Liver (tissue), 3 donors: ENCODE results near the gene TMEM273.

Source experiments
- EGR1 ChIP-seq, 2 donors: IDR thresholded peaks; 2 replicates each; pipeline ENCODE4 v1.6.1; 2016 to 2018; ENCODE audit warnings: antibody characterized with exemption in 2 of 2, low read depth in 2 of 2
- HNF4A ChIP-seq, 2 donors: conservative IDR thresholded peaks; 2 replicates each; pipeline ENCODE4 v1.6.1; 2016; ENCODE audit warnings: antibody characterized with exemption in 2 of 2, mild to moderate bottlenecking in 2 of 2
- TAF1 ChIP-seq: conservative IDR thresholded peaks from 2 replicates; pipeline ENCODE4 v1.6.1; 2016; ENCODE audit warnings: antibody characterized with exemption, mild to moderate bottlenecking
- YY1 ChIP-seq: IDR thresholded peaks from 2 replicates; pipeline ENCODE4 v1.6.1; 2016; ENCODE audit warnings: antibody characterized with exemption, mild to moderate bottlenecking
- TF ChIP-seq, protein P1 (sequence below): fragments of 150-350 bp; IDR thresholded peaks from 2 replicates; pipeline ENCODE4 v1.5.1; 2017; ENCODE audit warnings: improper control_type of control experiment, low read depth, low read length; ENCODE audit not compliant: missing input control
- TF ChIP-seq, protein P2 (sequence below): IDR thresholded peaks from 2 replicates; pipeline ENCODE4 v1.6.1; 2016; ENCODE audit warnings: antibody characterized with exemption
- donor health status: healthy.
- donor health status: healthy.

DNA sequence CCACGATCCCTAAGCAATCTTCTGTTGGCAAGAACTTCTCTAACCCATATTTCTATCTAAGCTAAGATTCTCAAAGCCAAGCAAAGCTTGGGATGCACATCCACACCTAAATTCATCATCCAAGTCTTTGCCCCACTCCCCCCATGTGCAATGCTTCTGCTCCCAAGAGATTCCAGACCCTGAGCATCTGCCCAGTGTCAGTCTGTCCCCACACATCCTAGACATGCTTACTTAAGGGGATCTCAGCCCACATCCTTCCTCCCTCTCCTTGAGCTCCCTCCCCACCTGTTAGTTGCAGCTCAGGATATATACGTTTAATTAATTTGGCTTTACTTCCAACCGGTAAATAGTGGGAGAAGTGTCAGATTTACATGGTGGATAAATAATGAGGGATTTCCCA lies 17.0 kb upstream of the TMEM273 start:
- TF ChIP-seq EGR1 (IDR thresholded peaks at IDR 0.05; ENCODE audit: low read depth in 2 of 2) (no peak), TAF1 (no peak), HNF4A (conservative IDR thresholded peaks at IDR 0.05) (no peak), YY1 (no peak)
- TF ChIP-seq, protein P1, sequence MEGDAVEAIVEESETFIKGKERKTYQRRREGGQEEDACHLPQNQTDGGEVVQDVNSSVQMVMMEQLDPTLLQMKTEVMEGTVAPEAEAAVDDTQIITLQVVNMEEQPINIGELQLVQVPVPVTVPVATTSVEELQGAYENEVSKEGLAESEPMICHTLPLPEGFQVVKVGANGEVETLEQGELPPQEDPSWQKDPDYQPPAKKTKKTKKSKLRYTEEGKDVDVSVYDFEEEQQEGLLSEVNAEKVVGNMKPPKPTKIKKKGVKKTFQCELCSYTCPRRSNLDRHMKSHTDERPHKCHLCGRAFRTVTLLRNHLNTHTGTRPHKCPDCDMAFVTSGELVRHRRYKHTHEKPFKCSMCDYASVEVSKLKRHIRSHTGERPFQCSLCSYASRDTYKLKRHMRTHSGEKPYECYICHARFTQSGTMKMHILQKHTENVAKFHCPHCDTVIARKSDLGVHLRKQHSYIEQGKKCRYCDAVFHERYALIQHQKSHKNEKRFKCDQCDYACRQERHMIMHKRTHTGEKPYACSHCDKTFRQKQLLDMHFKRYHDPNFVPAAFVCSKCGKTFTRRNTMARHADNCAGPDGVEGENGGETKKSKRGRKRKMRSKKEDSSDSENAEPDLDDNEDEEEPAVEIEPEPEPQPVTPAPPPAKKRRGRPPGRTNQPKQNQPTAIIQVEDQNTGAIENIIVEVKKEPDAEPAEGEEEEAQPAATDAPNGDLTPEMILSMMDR, result no peak
- TF ChIP-seq, protein P2, sequence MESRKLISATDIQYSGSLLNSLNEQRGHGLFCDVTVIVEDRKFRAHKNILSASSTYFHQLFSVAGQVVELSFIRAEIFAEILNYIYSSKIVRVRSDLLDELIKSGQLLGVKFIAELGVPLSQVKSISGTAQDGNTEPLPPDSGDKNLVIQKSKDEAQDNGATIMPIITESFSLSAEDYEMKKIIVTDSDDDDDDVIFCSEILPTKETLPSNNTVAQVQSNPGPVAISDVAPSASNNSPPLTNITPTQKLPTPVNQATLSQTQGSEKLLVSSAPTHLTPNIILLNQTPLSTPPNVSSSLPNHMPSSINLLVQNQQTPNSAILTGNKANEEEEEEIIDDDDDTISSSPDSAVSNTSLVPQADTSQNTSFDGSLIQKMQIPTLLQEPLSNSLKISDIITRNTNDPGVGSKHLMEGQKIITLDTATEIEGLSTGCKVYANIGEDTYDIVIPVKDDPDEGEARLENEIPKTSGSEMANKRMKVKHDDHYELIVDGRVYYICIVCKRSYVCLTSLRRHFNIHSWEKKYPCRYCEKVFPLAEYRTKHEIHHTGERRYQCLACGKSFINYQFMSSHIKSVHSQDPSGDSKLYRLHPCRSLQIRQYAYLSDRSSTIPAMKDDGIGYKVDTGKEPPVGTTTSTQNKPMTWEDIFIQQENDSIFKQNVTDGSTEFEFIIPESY, result no peak
